ENCODE measurements around the gene ABITRAM.
"Not testable (repeated sequence)": the region's sequence is repeated elsewhere in the genome, so short reads cannot be mapped to it uniquely, and the experiment has no call there.

ABITRAM gene, protein sequence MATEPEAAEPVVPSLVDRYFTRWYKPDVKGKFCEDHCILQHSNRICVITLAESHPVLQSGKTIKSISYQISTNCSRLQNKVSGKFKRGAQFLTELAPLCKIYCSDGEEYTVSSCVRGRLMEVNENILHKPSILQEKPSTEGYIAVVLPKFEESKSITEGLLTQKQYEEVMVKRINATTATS

DNA sequence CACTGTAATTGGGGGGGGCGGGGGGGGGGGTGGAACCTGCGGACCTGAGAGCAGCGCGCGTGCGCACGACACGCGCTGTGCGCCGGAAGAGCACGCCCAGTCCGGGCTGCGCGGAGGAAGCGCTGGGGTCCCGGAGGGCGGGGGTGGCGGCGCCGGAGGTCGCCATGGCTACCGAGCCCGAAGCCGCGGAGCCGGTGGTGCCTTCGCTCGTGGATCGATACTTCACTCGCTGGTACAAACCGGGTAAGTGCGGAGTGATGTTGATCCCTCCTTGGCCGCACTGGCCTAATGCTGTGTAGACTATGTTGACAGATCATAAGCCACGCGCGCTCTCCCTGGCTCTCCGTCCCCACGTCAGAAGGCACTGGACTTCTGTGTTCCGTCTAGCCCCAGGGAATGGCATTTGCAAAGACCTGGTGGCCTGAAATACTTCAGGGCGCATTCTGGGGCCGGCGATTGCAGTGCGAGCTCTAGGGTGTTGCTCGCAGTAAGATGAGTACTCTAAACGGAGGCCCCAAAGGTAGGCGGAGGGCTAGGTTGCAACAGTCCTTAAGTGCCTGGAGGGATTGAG lies at the start of gene ABITRAM:
Gene ABITRAM, plus strand, starts transcription at position 78 of the 571 bp plus-strand sequence. Its CDS starts 87 bp downstream, at position 165.
- peak; percentile 54 to 69 (median 54) for DNase-seq (ENCODE audit: low read depth in 3 of 3)

DNA sequence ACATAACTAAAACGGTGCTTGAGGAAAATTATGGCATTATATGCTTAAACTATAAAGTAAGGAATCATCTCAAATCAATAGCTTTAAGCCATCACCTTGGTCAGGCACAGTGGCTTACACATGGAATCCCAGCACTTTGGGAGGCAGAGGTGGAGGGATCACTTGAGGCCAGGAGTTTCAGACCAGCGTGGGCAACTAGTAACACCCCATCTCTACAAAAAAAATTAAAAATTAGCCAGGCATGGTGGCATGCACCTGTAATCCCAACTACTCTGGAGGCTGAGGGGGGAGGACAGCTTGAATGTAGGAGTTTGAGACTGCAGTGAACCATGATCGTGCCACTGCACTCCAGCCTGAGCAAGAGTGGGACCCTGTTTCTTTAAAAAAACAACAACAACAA lies 49.5 kb upstream of the ABITRAM start:
- DNase-seq (ENCODE audit: low read depth in 3 of 3) = no peak

DNA sequence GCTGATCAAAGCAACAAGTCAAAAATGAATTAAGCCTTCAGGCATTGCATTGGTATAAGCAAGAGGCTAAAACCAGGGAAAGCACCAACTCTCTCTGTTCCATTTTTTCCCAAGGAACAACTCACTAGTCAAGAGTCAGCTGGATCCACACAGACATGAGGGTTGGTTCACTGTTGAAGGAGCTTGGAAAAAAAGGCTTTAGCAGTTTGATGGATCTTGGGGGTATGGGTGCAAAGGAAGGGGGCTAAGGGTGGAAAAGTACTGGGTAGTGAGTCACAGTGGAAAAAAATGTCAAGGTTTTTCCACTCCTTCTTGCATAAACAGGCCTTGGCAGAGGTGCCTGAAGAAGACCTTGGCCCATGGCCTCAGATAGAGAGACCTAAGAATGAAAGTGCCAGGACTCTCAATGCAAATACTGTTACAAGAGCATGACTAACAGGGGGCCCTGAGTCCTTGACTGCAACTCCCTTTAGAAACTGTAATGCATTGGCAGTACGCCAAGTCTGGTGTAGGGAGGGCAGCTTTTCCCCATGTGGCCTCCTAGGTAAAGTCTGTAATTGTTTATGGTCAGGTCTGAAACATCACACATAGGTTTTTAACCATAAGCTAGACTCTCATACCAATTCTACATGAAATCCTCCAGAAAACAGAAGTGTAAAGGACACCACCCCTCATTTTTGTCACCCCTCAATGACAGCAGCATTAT lies 48.4 kb upstream of the ABITRAM start:
- peak; percentile 38 to 54 (median 40) for DNase-seq (ENCODE audit: low read depth in 3 of 3)

DNA sequence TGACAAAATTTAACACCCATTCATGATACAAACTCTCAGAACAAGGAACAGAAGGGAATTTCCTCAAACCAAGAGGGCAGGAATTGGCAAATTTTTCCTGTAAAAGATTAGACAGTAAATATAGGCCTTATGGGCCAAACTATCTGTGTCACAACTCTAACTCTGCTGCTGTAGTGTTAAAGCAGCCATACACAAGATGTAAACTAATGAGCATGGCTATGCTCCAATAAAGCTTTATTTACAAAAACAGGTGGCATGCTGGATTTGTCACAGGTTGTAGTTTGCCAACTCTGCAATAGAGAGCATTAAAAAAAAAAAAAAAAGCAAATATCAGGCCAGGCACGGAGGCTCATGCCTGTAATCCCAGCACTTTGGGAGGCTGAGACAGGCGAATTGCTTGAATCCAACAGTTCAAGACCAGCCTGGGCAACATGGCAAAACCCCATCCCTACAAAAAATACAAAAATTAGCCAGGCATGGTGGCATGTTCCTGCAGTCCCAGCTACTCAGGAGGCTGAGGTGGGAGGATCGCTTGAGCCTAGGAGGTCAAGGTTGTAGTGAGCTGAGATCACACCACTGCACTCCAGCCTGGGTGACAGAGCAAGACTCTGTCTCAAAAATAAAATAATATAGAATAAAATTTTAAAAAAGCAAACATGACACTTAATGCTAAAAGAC lies 47.5 kb upstream of the ABITRAM start:
- not testable (repeated sequence) for DNase-seq (ENCODE audit: low read depth in 3 of 3)

DNA sequence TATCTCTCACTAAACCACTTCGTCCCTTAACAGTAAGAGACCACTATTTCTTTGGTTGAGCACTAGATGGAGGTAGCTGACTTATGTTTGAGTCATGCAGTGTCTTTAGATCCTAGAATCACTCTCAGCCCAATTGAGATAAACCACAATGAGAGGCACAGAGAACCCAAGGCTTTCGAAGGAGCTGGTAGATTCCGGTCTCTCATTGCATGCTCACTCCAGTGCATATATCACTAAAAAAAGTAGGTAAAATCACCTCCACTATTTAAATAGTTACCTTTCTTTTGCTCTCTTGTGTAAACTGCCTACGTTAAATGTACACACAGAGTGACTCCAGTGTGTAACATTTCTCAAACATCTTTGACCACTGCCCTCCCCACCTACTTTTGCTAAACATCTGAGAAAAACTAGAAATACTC lies 44.5 kb upstream of the ABITRAM start:
- DNase-seq (ENCODE audit: low read depth in 3 of 3) = no peak

DNA sequence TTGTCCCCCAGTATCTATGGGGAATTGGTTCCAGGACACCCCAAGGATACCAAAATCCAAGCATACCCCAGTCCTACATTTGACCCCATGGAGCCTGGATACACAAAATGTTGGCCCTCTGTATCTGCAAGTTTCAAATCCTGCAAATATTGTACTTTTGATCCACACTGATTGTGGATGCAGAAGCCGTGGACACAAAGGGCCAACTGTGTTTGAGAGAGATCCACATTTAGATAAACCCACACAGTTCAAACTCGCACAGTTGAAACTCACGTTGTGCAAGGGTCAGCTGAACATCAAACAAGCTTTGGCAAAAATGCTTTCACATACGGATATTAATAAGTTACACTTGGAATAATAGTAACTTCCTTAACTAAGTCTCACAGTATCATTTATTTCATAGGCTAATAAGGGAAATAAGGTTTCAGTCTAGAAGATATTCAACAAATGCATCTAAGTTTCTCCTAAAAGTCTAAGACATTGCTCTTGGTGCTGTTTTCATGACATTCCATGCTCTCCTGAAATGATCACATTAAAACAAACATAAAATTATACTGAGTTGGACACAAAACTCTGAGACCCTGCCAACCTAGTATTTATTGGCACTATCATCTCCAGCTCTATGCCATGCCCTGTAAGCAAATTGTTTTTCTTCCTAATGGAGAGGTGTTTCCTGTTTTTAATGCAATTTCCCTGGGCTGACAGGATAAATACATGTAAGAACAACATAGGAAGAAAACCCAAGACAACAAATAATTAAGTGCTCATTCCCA lies 39.8 kb upstream of the ABITRAM start:
- DNase-seq (ENCODE audit: low read depth in 3 of 3) = no peak

DNA sequence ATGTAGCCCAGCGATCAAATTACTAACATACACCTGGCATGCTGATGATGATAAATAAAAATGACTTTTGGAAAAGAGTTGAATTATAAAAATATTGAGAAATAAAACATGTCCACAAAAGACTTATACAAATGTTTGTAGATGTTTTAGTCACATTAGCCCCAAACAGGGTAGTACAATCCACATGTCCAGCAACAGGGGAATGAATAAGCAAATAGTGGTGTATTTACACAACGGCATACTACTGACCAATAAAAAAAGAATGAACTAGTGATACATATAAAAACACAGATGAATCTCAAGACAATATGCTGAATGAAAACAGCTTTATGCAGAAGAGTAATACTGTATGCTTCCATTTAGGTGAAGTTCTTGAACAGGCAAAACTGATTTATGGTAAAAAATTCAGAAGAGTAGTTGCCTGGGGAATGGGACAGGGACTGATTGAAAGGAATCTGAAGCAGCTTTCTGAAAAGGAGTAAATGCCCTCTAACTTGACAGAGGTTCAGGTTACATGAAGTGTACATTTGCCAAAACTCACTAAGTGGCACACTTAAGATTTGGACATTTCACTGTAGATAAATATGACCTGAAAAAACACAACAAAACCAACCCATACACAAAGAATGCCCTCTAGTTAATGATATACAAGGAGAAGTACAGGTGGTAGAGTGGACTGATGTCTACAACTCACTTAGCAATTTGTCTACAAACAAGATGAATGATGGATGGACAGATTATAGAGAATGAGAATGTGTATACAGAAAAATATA lies 36.7 kb upstream of the ABITRAM start:
- DNase-seq (ENCODE audit: low read depth in 3 of 3) = no peak

DNA sequence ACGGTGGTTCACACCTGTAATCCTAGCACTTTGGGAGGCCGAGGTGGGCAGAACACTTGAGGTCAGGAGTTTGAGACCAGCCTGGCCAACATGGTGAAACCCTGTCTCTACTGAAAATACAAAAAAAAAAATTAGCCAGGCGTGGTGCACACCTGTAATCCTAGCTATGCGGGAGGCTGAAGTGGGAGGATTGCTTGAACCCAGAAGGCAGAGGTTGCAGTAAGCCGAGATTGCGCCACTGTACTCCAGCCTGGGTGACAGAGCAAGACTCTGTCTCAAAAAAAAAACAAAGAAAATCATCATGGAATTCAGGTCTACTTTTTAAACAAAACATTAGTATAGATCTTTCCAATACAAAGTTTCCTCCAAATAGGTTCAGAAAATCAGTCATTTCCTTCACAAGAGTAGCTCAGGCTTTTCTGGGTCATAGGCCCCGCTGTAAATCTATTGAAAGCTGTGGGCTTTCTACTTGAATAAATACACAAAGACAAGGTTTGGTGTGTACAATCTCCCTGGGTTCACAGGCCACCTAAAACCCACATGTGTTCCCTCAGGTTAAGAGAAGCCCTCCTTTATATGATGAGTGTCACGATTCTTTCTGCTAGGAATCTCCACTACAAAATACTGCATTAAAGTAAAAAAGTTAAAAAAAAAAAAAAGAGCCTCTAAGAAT lies 35.0 kb upstream of the ABITRAM start:
- DNase-seq (ENCODE audit: low read depth in 3 of 3) = not testable (repeated sequence)

DNA sequence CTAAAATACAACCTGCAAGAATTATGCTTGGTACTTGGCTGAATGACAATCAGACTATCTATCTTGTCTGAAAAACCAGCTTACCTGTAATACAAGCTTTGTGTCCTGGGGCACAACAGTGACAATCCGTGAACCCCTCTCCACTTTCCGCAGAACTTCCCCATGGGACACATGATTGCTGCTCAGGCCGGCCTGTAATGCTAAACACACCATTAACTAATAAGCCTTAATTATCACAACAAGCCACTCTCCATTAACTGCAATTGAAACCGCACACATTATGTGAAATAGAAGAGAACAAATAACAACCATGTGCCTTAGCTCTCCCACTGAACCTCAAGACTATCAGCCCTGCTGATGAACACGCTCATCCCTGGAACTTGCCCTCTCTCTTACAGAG lies 34.0 kb upstream of the ABITRAM start:
- no peak for DNase-seq (ENCODE audit: low read depth in 3 of 3)

DNA sequence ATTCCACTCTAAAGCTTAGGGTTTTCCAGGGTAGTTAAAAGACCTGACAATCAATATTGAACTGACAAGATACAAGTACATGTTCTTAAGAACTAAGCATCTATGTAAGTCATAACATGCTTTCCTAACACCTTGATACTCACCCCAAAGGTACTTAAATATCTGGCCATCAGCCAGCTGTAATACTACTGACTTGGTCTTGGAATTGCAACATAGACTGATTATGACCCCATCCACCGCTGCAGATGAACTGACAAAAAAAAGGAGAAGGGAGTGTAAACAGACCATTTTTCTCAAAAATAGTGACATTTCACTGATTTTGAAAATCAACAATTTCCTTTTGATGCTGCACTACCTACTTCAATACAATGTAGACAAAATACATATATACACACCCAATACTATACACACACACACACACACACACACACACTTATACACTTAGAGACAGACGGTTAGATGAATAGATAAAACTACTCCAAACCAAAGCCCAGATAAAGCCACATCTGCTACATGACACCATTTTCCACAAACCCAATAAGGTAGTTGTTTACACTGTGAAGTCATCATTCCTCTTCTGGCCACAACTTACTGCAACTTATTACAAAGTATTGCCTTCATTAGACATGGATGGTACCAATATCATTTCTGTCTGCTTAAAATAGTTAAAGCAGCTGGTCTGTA lies 30.6 kb upstream of the ABITRAM start:
- DNase-seq (ENCODE audit: low read depth in 3 of 3) = no peak

DNA sequence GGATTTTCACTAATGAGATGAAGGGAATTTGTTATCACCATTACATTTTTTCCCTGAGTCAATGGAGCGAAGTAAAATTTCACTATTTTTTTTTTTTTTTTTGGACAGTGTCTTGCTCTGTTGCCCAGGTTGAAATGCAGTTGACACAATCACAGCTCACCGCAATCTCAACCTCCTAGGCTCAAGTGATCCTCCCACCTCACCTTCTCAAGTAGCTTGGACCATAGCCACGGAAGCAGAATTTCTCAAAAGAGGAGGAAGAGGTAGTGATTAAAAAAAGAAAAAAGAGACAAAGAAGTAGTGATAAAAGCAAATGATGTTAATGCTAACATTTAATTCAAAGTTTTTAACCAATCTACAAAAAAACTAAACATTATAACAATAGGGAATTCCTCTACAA lies 30.0 kb upstream of the ABITRAM start:
- no peak for DNase-seq (ENCODE audit: low read depth in 3 of 3)

DNA sequence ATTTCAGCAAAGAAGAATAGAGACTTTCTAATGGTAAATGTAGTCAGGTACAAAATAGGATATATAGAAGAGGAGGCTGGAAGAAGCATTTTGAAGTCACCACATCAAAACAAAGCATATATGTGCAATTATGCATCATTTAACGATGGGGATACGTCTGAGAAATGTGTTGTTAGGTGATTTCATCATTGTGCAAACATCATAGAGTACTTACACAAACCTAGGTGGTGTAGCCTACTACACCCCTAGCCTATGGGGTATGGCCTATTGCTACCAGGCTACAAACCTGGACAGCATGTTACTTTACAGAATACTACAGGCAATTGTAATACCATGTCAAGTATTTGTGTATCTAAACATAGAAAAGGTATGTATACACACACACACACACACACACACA lies 28.7 kb upstream of the ABITRAM start:
- DNase-seq (ENCODE audit: low read depth in 3 of 3) = no peak

DNA sequence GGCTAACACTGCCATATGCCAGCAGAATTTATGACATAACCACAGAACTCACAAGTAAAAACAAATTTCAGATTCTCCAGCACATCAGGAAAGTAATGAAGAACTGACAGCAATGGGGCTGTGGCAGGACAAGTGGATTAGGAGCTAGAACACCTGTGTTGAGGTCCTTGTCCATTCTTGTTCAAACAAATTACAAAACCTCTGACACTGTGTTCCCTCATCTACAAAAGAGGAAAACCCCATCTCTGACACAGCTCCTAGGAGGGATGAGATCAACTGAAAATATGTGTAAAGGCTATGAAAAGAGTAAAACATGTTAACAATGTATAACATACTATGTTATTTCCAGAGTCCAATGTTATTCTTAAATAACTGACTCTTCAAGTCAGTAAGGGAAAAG lies 23.8 kb upstream of the ABITRAM start:
- no peak for DNase-seq (ENCODE audit: low read depth in 3 of 3)

DNA sequence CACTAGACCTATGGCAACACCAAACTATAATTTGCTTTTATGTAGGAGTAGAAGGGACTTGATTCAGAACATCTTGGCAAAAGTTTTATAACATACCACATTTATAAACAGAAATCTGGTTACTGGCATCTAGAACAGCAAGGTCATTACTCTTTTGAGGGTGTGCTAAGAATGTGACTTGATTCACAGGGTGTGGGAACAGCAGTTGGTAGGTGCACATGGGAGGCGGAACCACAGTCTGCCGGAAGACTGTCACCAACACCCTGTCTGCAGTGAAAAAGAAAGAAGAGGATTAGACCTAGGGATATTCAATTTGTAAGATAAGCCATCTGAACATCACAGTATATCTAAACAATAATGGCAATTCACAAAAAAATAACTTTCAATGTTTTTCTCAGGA lies 23.3 kb upstream of the ABITRAM start:
- no peak for DNase-seq (ENCODE audit: low read depth in 3 of 3)

DNA sequence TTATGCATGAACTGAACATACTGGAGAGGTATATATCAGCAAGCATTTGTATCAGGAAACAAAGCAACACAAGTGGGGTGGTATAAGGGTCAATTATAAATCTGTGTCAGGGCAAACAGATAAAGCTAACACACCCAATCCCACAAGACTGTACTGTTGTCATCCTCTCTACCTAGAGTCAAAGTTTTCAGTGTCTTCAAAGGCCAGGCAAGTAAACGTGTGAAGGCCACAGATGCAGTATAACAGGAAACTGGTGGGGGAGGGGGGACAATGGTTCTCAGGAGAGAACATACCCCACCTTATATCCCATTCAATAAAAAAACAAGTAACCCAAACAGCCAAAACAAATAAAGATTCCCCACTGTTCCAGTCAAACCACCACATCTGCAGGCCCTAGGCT lies 22.4 kb upstream of the ABITRAM start:
- no peak for DNase-seq (ENCODE audit: low read depth in 3 of 3)

DNA sequence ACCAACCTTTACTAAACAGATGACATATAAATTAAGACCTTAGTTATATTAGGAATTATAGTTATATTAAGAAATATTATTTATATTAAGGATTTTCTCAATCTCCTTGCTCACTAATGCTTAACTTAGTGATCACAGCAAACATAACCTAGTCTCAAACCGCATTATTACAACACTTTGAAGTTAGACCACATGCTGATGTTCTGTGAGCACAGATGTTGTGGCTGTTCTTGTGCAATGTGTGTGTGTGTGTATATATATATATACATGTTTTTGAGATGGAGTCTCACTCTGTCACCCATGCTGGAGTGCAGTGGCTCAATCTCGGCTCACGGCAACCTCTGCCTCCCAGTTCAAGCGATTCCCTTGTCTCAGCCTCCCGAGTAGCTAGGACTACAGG lies 20.8 kb upstream of the ABITRAM start:
- DNase-seq (ENCODE audit: low read depth in 3 of 3) = no peak

DNA sequence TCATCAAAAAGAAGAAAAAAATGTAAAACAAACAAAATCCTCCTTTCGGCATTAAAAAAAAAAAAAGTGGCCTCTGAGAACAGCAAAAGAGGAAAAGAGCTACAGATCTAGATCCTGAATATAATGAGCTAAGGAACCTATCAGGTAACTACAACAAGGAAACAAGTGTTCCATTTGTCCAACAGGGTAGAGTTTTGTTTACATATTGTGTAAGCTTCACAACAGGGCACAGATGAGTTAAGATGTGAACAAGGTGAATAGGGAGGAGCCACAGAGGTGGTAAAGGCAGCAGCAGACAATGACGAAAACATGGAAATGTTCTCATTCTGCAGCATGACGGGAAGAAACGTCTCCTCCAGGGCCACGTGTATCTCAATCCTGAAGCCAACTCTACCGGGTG lies 14.7 kb upstream of the ABITRAM start:
- no peak for DNase-seq (ENCODE audit: low read depth in 3 of 3)

DNA sequence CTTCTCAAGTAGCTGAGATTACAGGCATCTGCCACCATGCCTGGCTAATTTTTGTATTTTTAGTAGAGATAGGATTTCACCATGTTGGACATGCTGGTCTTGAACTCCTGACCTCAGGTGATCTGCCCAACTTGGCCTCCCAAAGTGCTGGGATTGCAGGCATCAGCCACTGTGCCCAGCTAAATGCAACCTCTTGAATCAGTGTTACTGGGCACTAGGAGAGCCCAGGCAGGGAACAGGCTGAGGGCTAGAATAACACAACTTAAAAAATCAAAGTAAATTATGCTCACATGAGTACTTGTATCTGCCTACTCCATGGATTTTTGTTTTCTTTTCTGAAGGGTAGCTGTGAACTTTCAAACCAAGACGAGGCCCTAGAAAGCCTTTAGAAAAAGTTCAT lies 13.8 kb upstream of the ABITRAM start:
- DNase-seq (ENCODE audit: low read depth in 3 of 3) = not testable (repeated sequence)

DNA sequence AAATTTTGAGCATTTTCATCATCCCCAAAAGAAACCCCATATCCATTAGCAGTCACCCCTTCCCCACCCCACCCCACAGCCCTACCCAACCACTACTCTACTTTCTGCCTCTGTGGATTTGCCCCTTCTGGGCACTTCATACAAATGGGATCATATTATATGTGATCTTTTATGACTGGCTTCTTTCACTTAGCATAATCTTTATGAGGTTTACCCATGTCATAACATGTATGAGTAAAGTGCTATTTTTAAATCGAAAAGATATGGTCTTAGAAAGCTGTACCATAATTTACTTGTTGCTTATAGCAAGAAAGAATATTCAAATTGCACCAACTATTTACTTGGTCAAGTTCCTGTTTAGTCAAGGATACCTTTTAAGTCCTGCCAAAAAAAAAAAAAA lies 13.0 kb upstream of the ABITRAM start:
- DNase-seq (ENCODE audit: low read depth in 3 of 3) = no peak

DNA sequence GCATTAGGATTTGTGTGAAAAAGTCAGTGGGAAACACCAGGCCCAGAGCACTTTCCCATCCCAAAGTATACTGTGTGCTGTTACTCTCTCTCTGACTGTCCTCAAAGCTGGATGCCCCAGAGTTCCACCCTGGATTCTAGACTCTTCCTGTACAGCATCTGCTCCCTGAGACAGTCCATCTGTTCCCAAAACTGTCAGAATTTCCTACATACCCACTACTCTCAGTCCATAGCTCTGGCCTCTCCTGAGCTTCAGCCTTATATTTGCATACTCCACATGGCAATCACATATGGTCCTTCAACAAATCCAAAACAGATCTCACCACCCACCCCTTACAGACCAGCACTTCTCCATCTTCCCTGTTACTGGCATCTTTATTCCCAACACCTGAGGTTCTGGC lies 9.7 kb upstream of the ABITRAM start:
- no peak for DNase-seq (ENCODE audit: low read depth in 3 of 3)

Data from stimulated activated CD4-positive, alpha-beta T cell treated with anti-CD3 and anti-CD28 coated beads, TNF-alpha, amount 100 ng/mL, for 24 hours (primary cell).